ENCODE data around the gene C5. TPM values are rescaled to one million over a fixed set of nuclear protein-coding genes. Genes with fewer than 3 reads are reported as not detected.
A peak's percentile ranks its signal among the peaks of the same experiment; 100 is the strongest.

The C5 gene
- total RNA-seq, 6 donors from 2014 or later = 7.1 to 18.9 (median 16.8) TPM

- Histone ChIP-seq H3K36me3 (no peaks in the 10 kb centered on the region), H3K4me3 (no peak overlapping the region), H3K9me3 (no peaks in the 10 kb centered on the region), H3K4me1 (peaks cover 0 to 3% (median 0%) of the 10 kb centered on the region in 4 donors), H3K27me3 (no peaks in the 10 kb centered on the region), H3K27ac (no peak overlapping the region)
- DNase-seq = no peak
- 100% methylated on average over 1 of the region's 1 CpG for WGBS, 2 donors
- TF ChIP-seq POLR2A (IDR thresholded peaks at IDR 0.05) (no peak), CTCF (IDR thresholded peaks at IDR 0.05) (no peak), EP300 (IDR thresholded peaks at IDR 0.05) (no peak), POLR2AphosphoS5 (IDR thresholded peaks at IDR 0.05) (no peak)
- ATAC-seq (ENCODE audit: low FRiP score in 2 of 2) = no peak
Measured at GRCh38 chr9:121066850-121067249, 16.8 kb upstream of the C5 start.

- no peaks in the 10 kb centered on the region for H3K27me3 ChIP-seq
Measured at GRCh38 chr9:121059998-121060636, 10.0 kb upstream of the C5 start.

GRCh38 chr9:121059513-121059912 lies 9.4 kb upstream of the C5 start:
- 80 to 83% methylated on average over 5 to 6 of the region's 6 CpGs for WGBS, 2 donors
- DNase-seq (no peak), ATAC-seq (ENCODE audit: low FRiP score in 2 of 2) (no peak)
- Histone ChIP-seq H3K4me3 (no peak overlapping the region), H3K9me3 (no peaks in the 10 kb centered on the region), H3K27ac (no peak overlapping the region), H3K27me3 (no peaks in the 10 kb centered on the region), H3K4me1 (no peaks in the 10 kb centered on the region), H3K36me3 (no peaks in the 10 kb centered on the region)
- TF ChIP-seq POLR2AphosphoS5 (IDR thresholded peaks at IDR 0.05) (no peak), EP300 (IDR thresholded peaks at IDR 0.05) (no peak), CTCF (IDR thresholded peaks at IDR 0.05) (no peak), POLR2A (IDR thresholded peaks at IDR 0.05) (no peak)

More at GRCh38 chr9:121059998-121060636, 10.0 kb upstream of the C5 start:
- Histone ChIP-seq H3K4me3 (no peak overlapping the region), H3K9me3 (no peaks in the 10 kb centered on the region), H3K36me3 (no peaks in the 10 kb centered on the region), H3K27ac (no peak overlapping the region), H3K4me1 (no peaks in the 10 kb centered on the region)
- DNase-seq (no peak), ATAC-seq (ENCODE audit: low FRiP score in 2 of 2) (peak in 1 of 2 donors; percentile 73)
- 20 to 24% methylated on average over 6 of the region's 6 CpGs for WGBS, 2 donors
- TF ChIP-seq POLR2A (IDR thresholded peaks at IDR 0.05) (no peak), EP300 (IDR thresholded peaks at IDR 0.05) (no peak), POLR2AphosphoS5 (IDR thresholded peaks at IDR 0.05) (no peak), CTCF (IDR thresholded peaks at IDR 0.05) (peak; percentile 53 to 80 (median 64))

GRCh38 chr9:121057821-121058220 lies 7.7 kb upstream of the C5 start:
- no peak for ATAC-seq (ENCODE audit: low FRiP score in 2 of 2)

More at GRCh38 chr9:121057821-121058220, 7.7 kb upstream of the C5 start:
- no peak overlapping the region for H3K27ac ChIP-seq
- H3K4me3 ChIP-seq = no peak overlapping the region
- no peak for TF ChIP-seq EP300 (IDR thresholded peaks at IDR 0.05)
- no peak for TF ChIP-seq CTCF (IDR thresholded peaks at IDR 0.05)
- TF ChIP-seq POLR2A (IDR thresholded peaks at IDR 0.05) = no peak
- no peak for TF ChIP-seq POLR2AphosphoS5 (IDR thresholded peaks at IDR 0.05)
- no peaks in the 10 kb centered on the region for H3K36me3 ChIP-seq
- no peaks in the 10 kb centered on the region for H3K27me3 ChIP-seq
- DNase-seq = no peak
- 87 to 90% methylated on average over 5 of the region's 5 CpGs for WGBS, 2 donors
- no peaks in the 10 kb centered on the region for H3K9me3 ChIP-seq
- no peaks in the 10 kb centered on the region for H3K4me1 ChIP-seq

Data from upper lobe of left lung (tissue), 6 donors.